GM19238 (cell line): ENCODE results near the gene NTMT2.
"Not testable (repeated sequence)": the region's sequence is repeated elsewhere in the genome, so short reads cannot be mapped to it uniquely, and the experiment has no call there.

Source experiments
- DNase-seq: peaks from one replicate; pipeline ENCODE4 v3.0.0; 2011; ENCODE audit warnings: low spot score; ENCODE audit not compliant: insufficient read length

NTMT2 gene

DNA sequence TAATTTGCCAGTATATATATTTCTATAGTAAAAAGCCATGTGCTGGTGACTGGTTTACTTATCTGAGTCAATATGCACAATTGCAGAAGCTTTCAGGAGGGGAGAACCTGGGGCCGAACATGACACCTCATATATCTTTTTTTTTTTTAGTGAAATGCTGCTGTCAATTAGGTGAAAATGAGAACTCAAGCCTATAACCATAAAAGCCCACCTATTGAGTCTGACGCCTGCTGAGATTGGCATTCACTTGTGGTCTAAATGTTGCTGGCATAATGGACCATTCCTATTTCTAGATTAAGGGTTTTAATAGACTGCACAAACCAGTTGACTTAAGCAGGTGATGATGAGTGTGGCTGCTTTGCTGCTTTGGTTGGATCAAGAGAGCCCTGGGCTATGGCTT lies 10.8 kb downstream of the NTMT2 start:
- no peak for DNase-seq

DNA sequence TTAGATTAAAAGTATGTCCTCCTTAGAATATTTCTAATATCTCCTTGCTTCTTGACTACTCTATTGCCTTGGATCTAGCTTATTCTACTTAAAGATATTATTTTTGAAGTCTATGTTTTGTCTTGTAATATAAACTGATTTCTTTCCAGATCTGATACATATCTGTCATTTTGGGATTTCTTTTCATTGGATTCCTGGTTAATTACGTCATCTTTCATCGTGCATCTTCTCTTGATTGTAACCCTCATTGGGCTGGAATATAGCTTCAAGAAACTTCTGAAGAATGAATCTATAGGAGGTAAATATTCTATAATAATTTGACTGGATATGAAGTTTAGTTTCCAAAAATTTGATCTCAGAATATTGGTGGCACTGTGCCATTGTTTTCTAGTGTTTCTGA lies 12.1 kb downstream of the NTMT2 start:
- DNase-seq: no peak

DNA sequence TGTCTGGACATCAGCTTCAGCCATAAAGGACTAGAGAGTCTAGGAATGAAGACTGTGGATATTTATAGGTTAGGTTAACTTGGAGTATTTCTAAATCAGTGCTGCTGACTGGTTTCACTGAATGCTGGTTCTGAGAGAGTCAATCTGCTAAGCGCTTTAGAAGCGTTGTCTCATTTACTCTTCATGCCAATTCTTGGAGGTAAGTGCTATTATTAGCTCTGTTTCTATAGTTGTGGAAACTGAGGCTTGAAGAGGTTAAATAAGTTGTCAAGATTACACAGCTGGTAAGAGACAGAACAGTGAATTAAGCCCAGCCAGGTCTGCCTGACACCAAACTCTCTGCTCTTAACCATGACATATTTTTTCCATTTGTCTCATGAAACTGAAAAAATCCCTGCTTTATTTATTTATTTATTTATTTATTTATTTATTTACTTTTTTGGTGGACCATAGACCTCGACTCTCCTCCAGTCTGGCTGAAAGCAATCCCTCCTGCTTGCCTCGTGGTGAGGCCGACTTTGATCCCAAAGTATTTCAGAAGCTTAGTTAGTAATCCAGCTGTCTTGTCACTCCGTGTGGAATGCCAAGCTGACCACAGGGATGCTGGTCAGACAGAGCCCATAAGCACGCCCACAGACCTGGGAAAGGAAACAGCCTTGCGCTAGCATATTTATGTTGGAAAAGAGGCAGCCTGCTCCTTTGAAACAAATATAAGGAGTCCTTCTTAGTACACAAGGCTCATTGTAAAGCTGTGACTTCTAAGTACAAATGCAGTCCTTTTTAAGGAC lies 16.9 kb downstream of the NTMT2 start:
- DNase-seq: no peak

DNA sequence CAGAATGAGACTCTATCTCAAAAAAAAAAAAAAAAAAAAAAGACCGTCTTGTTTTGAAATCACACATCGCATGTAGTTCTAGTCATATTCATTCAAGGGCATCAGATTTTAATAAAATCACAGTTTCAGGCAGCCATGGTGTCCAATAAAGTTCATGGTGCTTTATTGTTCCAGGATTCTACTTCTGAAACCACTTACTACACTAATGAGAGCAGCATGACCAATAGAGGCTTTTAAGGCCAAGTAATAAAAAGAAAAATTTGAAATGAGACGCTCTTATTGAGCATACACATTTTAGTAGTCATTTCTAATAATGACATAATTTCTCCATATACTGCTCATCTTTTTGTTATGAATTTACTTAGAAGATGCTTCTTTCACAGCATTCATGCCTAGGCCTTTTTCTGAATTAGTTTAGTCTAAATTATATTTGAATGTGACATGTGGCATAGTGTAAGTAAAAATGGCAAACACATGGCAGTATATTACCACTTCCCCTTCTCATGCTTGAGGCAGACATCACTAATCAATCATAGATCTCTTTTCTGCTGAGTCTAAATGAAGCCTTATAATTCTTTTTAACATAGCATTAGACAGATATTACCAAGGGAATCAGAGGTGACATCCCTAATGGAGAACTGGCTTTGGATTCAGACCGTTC lies 18.5 kb downstream of the NTMT2 start:
- DNase-seq: no peak

DNA sequence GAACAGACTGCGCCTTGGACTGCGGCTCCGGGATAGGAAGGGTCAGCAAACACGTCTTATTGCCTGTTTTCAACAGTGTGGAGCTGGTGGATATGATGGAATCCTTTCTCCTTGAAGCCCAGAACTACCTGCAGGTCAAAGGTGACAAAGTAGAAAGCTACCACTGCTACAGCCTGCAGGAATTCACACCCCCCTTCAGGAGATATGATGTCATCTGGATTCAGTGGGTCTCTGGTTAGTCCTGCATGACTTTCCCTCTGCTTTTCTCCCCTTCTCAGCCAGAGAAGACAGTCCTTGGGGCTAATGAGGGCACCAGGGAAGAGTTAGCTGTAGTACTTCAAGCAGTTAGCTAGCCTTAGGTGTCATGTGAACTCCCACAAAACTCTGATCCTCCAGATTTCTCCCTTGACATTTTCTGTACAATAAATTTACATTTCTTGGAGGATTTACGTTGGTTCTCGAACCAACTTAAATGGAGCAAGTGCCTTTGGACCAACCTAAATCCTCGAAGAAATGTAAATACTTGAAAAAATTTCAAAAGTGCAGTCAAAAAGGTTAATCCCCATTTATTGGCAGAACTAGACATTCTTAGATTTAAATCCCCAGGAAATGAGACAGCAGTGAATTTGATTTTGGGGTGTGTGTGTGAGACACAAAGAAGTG lies 20.9 kb downstream of the NTMT2 start:
- DNase-seq: no peak

DNA sequence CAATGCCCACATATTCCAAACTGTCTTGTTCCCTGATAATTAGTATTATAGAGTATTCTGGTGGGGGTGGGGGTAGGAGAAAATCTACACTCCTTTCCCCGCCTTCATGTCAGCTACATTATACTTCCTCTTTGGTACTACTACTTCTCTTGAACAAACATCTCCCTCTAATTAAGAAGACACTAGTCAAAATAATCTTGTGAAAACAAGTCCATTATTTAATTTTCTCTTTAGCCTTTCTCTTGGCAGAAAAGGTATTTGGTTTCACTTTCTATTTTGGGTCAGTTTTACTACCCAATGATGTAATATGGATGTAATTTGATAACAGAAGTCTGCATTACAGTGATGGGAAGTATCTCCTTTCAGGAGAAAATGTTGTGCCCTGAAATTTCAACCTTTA lies 22.5 kb downstream of the NTMT2 start:
- no peak for DNase-seq

DNA sequence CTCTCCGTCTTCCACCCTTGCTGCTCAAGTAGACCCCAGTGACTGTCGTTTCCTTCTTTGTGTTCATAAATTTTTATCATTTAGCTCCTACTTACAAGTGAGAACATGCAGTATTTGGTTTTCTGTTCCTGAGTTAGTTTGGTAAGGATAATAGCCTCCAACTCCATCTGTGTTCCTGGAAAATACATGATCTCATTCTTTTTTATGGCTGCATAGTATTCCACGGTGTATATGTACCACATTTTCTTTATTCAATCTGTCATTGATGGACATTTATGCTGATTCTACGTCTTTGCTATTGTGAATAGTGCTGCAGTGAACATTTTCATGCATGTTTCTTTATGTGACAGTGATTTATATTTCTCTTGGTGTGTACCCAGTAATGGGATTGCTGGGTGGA lies 24.8 kb downstream of the NTMT2 start:
- DNase-seq: not testable (repeated sequence)

DNA sequence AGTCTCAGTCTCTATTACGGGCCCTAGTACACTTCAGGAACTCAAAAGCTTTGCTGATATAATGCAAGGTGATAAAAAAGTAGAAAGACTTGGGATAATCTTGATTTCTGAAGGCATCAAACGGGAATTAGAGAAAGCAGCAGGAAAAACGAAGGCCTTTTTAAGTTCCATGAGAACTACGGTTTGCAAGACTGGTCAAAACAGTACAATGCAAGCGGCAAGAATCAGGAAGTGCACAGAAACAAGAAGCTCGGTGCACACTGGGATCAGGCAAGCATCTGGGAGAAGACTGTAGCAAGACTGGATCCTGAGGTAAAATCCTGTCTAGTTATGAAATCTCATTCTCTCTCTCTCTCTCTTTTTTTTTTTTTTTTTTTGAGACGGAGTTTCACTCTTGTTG lies 28.6 kb downstream of the NTMT2 start:
- no peak for DNase-seq

DNA sequence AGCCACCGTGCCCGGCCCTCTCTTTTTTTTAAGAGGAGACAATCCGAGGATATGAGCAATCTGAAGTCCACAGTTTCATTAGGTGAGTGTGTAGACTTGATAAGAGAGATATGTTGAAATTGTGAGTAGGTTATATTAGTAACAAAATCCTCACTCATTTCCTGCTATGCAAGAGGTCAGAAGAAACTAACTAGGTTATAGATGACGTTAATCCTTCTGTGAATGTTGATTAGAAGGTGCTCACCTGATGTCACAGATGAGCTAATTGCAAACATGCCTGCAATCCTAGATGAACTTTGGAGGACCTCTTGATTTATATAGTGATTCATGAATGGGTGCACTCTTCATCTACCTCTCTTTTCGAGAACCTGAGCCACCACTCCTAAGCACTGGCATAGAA lies 29.3 kb downstream of the NTMT2 start:
- DNase-seq: no peak

DNA sequence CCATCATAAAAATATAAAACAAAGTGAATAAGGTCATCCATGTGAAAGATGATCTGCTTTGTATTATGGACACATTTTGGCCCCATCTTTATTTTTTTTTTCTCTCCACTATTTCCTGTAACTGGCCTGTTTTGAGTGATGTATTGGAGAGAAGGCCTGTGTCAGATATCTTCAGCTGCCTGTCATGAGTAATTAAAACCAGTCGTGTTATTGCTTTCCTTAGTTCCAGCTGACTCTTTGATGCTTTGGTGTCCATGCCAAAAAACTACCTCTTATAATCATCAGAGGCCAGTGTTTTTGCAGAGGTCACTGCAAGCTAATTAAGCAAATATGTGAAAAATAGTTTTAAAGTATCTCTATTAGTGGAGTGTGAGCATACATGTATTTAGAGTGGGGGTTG lies 29.7 kb downstream of the NTMT2 start:
- no peak for DNase-seq

DNA sequence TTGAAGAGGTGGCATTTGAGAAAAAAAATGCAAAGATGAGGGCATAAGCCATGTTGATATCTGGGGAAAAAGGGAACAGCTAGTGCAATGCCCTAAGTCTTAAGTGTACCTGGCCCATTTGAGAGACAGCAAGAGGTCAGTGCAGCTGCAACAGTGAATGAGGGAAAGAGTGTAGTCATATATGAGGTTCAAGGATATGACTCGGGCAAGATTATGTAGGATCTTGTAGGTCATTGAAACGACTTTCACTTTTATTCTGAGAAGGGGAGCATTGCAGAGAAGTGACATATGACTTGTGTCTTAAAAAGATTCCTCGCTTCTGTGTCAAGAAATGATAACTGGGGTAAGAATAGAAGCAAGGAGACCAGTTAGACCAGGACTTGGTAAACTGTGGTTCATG lies 31.0 kb downstream of the NTMT2 start:
- no peak for DNase-seq

DNA sequence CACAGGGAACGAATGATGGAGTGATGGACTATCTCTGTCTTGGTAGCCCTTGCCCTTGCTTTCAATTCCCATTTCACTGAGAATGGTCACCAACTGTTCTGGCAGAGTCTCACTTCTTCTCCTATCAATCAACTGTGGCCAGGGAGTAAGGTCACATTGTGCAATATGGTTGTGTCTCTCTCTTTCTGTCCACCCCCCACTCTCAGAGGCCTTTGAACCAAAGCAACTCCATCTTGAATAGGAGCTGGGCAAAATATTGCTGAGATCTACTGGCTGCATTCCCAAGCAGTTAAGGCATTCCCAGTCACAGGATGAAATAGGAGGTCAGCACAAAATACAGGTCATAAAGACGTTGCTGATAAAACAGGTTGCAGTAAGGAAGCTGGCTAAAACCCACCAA lies 36.7 kb downstream of the NTMT2 start:
- no peak for DNase-seq

DNA sequence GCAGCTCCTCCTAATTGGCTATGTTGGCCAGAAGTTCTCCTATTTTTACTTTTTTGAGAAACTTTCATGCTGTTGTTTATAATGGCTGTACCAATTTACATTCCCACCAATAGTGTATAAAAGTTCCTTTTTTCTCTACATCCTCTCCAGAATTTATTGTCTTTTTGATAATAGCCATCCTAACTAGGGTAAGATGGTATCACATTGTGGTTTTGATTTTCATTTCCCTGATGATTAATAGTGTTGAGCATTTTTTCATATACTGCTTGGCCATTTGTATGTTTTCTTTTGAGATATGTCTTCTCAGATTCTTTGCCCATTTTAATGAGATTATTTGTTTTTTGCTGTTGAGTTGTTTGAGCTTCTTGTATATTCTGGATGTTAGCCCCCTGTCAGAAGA lies 46.8 kb downstream of the NTMT2 start:
- no peak for DNase-seq

DNA sequence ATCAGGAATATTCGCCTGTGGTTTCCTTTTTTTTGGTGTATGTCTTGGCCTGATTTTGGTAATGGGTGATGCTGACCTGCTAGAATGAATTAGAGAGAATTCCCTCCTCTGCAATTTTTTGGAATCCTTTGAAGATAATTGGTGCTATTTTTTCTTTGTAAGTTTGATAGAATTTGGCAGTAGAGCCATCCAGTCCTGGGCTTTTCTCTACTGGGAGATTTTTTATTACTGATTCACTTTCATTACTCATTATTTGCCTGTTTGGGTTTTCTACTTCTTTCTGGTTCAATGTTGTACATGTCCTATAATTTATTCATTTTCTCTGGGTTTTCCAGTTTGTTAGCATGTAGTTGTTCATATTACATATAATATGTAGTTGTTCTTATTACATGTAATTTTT lies 48.7 kb downstream of the NTMT2 start:
- DNase-seq: no peak

DNA sequence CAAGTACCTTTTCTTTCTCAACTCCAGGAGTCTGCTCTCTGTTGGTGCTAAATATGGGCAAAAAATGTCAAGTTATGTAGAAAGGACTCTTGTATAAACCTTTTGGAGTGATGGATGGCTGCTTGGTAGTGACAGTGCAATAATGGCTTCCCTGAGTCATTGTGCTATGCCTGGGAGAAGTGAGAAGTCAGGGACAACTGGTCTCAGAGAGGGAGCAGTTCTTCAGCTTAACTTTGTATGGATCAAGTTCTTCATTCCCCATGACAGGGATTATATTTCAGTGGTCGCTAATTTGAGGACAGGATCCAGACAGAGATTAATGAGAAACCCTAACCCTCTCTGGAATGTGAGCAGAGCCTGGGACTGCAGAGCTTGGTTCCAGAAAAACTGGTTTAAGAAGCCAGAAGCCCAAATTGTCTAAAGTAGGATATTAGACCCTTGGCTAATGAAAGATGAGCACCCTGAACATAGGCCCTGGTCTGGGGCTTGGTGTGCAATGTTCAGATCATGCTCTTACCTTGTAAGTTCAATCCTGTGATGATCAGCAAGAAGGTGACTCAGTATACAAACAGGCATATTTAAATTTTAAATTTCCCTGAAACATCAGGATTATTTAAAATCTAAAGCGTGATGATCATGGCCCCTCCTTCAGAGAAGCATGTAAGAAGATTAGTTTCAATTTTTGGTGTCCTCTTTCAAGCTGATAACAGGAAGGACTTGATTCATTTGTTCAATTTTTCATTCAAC lies 50.9 kb downstream of the NTMT2 start:
- DNase-seq: no peak

DNA sequence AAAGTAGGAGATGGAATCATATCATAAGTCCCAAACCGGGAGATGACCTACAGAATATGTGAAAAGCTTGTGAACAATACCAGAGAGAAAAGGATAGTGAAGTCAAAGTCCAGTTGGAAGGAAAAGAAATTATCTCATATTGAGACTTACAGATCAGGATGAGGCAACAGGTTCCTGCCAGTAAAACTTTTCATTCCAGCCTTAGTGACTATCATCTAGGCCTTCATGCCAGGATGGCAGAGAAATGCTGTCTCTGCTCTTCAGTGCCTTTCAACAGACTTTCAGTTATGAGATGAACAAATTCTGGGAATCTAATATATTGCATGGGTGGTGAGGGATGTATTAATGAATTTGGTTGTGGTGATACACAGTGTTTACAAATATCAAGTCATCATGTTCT lies 52.3 kb downstream of the NTMT2 start:
- no peak for DNase-seq

DNA sequence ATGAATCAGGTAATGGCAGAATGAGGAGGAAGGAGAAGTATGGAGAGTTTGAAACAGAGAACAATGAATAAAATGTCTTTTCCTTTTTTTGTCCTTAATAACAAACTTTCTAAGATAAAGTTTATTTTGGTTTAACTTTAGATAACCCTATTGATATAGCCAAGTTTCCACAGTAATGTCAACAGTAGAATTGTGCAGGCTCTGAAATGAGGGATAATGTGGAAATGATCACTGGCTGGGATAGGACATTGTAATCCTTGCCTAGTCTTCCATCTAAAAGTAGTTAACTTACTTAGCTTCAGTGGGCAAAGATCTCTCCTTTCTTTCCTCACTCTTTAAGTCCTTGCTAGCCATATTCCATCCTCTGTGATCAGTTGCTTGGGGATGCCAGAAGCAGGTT lies 52.8 kb downstream of the NTMT2 start:
- DNase-seq: no peak

DNA sequence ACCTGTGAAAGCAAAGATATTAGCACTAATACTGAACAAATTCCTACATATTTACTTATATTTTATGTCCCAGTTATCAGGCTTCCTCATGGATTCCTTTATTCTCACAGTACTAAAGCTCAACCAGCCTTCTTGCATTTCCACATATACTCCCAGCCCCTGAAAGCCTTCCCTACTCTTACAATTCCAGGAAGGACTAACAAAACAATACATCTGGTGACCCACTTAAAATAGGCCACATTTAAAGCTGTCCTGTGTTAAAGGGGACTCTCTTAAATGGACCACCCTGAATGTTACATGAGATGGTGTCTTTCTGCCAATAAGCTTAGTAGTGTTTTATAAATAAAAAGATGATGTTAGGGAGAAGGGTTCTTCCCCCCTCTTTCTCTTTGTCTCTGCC lies 54.4 kb downstream of the NTMT2 start:
- no peak for DNase-seq

DNA sequence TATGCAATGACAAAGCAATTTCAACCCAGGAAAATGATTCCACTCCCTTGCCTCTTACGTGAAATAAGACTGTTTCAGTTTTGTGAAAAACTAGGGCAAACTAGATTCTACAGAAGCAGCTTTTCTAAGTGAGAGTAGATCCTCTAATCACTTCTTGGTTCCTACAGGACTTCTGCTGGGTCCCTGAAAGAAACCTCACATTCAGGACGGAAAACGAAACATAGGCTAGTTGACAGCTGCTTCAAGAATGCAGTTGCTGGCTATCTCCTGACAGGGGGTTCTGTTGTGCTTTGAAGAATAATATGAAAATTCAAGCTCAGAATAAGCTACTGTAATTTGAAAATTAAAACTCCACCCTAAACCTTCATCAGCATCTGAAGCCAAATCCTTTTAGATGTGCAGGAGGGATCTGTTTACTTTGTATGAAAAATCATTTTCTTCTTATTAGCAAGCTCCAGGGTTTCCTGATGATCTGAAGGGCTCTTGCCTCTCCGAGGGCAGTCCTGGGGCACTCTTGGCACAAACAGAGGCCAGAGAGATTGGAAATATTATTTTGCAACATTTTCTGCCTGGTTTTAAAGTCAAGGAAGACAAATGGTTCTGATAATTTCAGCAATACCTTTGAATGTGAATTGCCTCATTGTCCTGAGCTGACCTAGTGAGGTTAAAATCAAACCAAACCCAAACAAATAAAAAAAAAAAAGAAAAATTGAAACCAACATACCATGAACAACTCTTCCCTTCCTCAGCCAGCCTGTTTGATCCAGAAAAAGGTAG lies 55.0 kb downstream of the NTMT2 start:
- no peak for DNase-seq

DNA sequence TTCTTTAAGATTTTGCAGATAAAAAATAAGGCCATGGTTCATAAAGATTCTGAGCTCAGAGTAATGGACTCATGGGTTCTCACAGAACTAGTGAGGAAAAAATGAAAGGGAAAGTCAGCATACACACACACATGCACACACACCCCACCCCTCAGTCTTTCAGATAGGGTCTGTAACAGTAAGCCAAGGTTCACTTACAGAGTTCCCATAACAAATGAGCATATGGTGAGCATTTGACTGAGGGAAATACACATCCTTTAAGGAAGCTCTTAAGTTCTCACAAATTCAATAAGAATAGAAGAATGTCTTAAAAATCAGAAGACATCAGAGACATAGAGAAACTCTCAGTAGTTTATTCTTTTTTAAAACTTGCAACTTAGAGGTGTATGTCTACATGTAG lies 57.9 kb downstream of the NTMT2 start:
- no peak for DNase-seq

DNA sequence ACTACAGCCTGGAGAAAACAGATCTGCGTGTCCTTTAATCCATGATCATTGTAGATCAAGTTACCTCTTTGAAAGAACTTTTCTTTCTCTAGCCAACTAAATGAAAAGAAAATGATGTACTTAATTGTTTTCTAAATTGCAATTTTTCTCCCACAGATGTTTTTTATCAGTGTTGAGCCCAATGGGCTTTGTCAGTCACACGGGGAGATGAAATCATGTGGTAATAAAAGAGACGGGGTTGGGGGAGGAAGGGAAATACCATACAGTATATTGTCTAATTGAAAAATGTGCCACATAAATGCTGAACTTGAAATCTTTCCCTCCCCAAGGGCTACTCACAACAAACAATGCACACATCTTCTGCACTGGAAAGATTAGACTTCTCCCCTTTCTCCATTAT lies 58.4 kb downstream of the NTMT2 start:
- no peak for DNase-seq
